ENCODE measurements around the gene PAX7.

PAX7 gene

DNA sequence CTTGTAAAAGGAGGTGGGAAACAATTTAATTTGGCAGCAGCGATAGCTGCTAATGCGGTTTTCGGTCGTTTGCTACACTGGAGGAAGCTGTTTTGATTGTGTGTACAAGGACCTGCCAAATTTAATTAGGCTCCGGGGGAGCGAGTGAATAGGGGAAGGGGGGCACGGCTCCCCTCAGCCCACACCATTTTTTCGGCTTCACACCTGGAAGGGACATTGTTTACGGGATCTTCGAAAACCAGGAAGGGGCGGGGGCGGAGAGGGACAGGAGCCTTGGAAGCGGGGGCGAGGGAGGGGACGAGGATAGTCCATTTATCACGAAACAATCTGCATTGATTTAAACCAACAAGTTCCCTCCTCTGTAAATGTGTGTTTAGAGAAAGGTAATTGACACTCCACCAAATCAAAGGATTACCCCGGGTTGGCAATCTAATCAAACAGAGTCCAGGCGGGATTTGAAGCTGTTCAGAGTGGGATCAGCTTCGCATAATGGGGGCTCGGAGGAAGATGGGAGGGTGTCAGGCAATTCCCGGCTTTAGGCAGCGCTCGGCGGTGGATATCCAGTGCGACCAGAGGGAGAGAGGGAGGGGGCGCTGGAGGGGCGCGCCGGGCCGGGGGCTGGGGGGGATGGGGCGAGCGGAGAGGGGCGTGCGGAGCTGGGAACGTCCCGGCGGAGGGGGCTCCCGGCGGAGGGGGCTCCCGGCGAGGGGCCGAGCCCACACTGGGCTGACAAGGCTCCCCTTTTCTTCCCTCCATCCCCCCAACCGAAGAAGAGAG is 9.8 kb downstream of the PAX7 start:
- no peak for DNase-seq (ENCODE audit: low read depth in 2 of 2)

DNA sequence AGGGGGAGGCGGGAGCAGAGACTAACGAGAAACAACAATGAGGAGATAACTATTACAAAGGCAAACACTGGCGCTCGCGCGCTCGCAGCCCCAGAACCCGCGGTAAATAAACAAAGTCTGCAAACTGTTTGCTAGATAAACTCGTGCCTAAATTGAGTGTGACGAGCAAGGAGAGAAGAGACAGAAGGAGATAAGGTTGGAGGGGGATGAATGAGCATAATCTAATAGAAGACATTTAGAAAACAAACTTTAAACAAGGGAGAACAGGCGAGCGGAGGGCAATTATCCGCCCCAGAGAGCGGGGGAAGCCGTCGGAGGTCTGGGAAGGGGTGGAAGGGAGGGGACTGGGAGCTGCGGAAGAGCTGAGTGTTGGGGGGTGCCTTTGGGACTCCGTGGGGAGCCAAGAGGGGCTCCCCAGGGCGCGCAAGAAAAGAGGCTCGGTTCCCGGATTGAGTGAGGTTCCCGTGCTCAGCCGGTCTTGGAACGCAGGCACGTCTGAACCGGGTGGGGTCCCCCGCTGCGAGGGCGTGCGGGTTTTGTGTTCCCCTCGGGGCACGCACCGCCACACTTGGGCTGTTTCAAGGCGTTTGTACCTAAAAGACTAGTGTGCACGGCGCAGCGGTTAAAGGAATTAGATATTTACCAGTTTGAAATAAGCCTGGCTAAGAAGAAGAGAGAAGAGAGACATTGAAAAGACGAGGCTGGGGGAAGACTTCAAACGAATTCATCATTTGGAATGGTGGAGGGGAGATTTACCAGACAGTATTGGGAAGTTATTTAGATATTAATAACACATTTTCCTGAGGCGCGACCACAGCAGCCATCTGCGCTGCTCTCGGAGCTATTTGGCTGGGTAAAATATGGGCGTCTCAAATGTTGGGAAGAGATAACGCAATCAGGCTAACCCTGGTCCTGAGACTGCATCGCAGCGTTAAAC is 10.6 kb downstream of the PAX7 start:
- no peak for DNase-seq (ENCODE audit: low read depth in 2 of 2)

DNA sequence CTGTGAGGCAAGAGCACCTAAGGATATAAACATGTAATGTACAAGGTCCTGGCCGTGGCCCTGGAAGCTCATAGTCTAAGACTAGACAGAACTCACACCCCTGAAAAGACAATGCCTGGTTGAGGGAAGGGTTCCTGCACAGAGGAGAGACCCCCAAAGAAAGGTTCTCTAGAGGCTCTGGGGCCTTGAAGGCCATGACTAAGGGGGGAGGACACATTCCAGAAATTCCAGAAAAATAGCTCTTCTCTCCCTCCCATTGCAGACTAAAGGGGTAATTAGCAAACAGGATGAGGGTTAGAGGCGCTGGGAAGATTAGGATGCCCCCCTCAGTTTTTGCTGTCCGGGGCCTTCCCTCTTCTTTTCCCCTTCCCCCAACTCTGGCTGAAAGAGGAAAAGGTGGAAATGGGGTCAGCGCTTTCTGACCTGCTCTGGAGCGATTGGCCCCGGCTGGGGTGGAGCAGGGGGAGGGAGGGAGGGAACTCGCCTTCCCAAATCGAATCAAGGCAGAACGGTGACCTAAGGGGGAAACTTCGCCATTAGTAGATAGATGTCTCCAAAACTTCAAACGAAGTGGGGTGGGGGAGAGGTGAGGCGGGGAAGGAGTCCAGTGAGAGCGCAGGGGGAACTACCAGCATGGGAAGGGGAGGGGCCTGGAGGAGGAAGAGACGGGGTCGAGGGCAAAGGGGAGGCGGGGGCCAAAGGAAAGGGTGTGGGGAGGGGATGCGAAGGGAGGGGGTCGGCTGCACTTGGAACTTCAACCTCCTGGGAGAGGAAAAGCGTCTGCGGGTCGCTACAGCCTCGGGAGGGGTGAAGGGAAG is 11.8 kb downstream of the PAX7 start:
- no peak for DNase-seq (ENCODE audit: low read depth in 2 of 2)

DNA sequence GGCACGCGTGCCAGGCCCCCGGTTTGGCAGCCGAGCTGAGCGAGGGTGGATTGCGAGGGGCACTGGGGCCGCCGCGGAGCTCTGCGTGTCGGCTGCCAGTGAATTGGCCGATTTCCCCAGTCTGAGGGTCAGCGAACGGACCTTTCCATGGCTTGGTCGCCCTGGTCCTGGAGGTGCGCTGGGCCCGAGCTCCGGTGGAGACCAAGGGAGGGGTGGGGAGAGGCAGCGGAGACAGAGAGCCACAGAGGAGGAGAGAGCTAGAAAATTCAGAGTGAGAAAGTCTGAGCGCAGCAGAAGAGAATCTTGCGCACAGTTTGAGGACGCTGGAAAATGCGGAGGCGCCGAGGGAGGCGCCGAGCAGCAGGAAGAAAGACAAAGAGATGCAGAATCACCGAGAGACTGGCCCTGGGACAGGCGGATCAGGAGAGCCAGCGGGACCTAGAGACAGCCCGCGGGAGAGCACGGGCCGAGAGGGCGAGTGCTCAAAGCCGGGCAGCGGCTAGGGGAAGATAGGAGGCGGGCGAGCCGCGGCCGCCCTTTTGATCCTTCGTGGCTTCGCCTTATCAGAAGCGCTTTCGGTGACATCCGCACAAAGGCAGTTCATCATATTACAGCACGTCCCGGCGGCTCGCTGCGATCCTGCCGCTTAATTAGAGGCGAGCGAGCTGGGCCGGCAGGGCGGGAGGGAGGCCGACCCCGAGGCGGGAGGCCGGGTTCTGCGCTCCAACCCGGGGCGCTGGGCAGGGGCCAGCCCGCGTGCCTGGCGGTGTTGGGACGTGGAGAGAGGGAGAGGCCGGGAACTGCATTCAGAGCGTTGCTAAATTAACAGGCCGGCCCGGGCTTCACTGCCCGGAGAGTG is 12.7 kb downstream of the PAX7 start:
- DNase-seq (ENCODE audit: low read depth in 2 of 2) = no peak

DNA sequence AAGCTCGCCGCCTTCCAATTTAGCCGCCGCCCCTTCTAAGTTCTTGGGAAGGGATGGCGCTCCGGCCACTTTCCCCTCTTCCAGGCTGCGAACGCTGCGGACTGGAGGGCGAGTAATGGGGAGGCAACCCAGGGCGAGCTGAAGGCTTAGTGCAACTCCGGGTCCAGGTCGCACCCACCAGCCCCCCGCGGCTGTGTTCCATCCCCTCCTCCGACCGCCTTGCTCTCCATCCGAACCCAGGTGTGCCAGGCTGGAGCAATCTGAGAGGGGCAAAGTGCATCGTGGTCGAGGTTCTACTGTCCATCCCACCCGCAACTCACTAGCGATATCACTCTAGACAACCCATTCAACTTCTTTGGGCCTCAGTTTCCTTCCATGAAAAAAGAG is 13.4 kb downstream of the PAX7 start:
- no peak for DNase-seq (ENCODE audit: low read depth in 2 of 2)

DNA sequence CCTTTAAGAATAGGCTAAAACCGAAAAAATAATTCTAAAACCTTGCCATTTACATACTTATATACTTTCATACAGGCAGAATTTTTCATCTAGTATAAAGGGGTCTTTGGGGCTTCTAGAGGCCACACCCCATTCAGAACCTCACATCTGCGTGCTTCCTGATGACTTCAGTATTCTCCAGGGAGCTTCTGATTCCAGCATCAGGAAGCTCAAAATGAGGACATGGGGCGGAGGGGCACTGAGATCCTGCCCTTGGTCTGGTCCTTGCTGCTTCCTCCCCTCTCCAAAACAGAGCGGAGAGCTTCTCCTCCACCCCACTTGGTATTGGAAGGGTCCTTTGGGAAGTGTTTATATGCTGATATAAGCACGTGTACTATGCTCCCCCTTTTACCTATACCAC is 13.8 kb downstream of the PAX7 start:
- no peak for DNase-seq (ENCODE audit: low read depth in 2 of 2)

DNA sequence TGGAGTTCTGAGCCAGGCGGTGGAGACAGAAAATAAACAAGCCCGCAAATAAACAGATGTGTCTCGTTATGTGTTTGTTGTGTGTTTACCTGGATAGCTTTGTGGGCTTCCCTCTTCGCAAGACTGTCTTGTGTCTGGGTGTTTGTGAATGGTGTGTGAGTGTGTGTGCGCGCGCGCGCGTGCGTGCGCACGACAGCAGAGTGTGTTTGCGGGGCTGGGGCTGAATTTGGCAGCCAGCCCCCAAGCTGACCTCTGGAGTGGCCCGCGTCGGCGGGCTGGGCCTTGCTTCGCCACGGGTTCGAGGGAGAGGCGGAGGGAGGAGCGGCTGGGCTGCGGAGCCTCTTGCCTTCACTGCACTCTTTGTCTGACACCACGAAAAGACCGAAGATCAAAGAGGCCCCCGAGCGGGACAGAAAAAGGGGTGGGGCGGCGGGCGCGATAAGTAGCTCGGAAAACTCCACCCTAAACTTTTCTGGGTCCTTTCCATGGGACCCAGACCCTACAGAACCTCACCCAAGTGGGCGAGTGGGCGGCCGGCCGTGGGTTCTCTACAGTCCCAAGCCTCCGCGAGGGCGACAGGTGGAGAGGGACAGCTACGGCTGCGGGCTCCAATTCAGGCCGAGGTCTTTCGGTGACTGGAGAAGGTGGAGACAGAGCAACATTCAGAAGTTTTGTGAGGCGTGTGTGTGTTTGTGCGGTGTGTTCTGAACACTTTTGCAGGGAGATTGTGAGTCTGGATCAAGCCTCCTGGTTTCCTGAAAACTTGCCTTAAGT is 14.5 kb downstream of the PAX7 start:
- no peak for DNase-seq (ENCODE audit: low read depth in 2 of 2)

DNA sequence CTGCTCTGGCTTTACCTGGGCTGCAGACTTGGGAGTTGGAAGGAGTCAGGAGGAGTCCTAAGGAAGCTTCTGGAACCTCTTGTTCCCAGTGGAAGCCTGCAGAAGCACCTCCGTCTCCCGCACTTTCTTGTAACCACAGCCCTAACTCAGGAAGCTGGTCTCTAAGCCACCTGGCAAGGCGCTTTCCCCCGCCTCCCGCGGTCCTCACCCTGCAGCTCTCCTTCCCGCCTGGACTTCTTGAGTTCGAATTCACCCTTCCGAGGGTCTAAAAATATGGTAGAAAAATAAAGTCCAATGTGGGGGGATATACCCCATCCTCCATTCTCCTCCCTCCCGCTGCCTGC is 15.1 kb downstream of the PAX7 start:
- no peak for DNase-seq (ENCODE audit: low read depth in 2 of 2)

DNA sequence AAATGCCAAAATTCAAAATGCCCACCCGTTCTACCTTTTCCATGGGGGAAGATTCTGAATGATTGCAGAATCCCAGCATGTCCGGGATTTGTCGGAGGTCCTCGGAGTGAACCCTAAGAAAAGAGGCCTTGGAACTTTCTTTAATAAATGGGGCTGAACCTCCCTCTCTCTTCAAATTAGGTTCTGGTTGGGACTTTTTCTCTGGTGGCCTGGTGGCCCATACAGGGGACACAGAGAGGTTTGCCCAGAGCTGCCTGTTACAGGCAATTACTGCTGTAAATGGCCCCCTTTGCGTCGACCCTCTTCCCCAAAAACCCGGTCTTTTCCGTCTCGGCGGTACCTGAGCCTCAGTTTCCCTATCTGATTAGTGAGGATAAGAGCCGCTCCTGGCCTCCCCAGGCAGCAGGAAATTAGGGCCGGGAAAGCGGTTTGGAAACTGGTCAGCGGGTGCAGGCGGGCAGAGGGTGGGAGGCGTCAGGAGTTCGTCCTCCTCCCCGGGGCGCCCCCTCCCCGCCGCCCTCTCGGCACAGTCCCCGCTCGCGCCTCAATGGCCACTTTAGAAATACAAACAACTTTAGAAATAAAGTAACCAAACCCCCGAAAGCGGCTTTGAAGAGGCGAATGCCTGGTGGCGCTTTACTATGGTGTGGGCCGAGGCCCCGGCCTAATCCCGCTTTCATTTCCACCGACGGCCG is 15.6 kb downstream of the PAX7 start:
- no peak for DNase-seq (ENCODE audit: low read depth in 2 of 2)

DNA sequence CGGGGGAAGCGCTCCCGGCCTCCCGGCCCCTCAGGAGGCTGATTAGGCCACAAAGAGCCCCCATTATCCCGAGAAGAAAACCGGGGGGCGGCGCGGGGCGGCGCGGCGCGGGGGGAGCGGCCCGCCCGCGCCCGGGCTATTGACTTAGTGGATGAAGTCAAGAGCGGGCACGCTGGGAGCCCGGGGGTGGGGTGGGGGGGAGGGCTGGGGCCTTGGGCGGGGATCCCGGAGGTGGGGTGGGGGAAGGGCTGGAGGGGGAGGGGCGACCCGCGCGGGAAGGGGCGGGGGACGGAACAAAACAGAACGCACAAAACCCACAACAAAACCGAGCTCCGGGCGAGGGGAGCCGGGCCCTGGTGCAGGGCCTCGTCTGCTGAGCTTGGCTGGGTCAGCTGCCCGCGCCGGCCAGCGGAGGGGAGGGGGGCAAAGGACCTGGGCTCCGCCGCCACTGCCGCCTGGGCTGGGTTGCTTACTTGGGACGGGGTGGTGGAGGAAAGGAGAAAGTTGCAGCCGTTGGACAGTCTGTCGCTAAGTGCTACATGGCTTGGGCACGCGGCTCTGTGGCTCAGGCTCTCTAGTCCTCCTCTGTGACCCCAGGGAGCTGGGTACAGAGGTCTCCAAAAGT is 16.3 kb downstream of the PAX7 start:
- DNase-seq (ENCODE audit: low read depth in 2 of 2) = no peak

DNA sequence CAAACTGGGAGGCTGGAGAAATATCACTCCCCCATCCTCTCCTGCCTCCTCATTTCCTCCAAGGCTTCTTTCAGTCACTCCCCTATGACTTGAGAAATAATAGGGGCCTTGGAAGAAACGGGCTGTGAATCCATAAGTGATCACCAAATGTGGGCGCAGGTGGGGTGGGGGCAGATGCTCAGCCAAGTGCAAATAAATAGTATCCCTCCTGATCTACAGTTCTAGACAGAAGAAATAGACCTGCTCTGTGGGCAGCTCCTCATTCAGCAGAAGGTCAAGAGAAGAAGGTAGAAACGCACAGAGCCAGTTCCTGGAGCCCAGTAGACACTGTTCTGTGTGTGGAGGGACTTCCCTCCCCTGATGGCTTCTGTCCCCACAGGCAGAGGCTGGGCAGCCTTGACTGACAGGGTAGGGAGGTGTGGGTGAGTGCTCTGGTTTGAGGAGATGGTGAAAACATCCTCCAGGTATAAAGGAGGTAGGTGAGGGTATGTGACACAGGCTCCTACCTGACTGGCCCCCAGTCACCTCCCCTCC is 17.1 kb downstream of the PAX7 start:
- DNase-seq (ENCODE audit: low read depth in 2 of 2) = no peak

DNA sequence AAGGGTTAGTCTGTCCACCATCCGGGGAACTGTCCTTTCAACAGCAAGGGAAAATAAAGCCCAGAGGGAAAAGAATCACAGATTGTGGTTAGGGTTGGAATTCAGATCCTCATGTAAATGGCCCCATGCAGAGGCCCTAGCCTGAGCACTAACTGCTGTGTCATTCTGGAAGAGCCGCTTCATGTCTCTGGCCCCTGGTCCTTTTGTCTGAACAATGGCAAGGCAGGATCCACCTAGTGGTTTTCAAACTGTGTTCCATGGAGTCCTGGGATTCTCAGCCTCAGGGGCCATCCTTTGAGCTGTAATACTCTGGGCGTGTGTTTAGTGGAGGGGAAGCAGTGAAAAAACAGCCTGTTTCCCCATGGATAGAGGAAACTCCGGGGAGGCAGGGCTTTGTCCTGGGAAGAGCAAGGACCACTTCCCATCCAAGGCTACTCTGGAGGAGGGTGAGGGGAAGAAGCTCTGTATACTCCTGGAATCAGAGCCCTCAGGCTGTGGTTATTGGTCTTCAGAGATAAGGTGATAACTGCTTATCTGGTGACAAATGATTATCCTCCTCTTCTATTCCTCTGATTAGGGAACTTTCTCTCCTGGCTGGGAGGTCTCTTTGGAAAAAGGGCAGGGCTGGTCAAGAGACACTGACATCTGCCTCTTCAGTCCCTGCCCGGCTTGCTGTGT is 19.2 kb downstream of the PAX7 start:
- no peak for DNase-seq (ENCODE audit: low read depth in 2 of 2)

DNA sequence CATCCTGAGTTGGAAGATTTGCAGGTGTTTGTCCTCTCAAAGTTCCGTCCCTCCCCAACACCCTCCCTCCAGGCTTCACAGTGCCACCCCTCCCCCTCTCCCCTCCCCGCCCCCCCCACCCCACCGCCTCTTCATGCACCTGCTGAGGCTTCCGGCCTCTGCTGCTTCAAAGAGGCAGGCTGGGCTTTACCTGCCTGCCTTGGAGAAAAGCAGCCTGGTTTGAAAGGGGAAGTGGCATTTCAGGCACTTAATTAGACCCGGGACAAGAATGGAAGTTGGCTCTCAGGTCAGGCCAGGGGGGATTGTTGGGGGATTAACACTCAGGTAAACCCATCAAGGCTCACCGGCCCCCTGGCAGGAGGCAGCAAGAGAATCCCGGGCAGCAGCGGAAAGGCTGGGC is 21.1 kb downstream of the PAX7 start:
- no peak for DNase-seq (ENCODE audit: low read depth in 2 of 2)

DNA sequence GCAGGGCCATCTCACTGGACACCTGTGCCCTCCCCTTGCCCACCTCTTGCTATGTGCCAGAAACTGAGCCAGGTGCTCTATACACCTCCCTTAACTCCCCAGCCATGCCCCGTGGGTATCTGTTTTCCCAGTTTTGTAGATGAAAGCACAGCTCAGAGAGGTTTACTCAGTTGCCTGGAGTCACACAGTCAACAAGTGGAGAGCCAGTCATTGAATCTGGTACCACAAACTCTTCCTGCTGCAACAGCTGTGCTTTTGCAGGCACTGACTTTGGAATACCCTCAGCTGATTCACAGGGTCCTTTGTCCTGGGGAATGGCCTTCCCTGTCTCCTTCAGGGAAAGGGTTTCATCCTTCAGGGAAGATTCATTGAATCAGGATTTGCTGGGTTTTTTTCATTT is 22.1 kb downstream of the PAX7 start:
- no peak for DNase-seq (ENCODE audit: low read depth in 2 of 2)

DNA sequence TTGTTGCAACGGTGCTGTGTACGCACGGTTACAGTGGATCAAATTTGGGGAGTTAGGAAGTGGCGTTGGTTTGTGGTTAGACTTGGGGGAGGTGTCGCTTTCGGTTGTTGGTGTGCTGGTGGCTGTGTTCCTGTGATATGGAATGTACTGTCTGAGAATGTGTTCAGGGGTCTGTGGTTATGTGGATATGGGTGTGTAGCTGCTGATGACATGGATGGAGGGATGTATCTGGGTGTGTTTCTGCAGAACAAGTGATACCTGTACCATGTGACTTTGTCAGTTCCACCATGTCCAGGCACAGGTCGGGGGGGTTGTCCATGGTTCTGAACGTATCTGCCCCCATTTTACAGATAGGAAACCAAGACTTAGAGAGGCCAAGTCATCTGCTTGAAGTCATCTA is 22.7 kb downstream of the PAX7 start:
- no peak for DNase-seq (ENCODE audit: low read depth in 2 of 2)

DNA sequence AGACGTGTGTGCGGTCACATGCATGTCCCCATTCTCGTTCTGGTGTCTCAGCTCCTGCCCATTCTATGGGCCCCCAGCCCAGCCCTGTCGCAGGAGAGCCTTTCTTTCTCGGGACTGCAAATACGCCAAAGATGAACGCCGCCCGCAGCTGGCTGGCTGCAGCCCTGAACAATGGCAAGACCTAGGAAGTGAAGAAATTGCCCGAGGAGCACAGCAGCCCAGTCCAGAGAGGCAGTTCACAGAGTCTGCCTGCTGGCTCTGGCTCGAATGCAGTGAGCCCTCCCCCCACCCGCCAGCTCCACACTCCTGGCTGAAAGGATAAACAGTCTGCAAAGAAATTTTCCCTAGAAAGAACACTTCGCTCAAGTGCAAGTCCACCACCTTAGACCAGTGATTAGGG is 23.3 kb downstream of the PAX7 start:
- no peak for DNase-seq (ENCODE audit: low read depth in 2 of 2)

DNA sequence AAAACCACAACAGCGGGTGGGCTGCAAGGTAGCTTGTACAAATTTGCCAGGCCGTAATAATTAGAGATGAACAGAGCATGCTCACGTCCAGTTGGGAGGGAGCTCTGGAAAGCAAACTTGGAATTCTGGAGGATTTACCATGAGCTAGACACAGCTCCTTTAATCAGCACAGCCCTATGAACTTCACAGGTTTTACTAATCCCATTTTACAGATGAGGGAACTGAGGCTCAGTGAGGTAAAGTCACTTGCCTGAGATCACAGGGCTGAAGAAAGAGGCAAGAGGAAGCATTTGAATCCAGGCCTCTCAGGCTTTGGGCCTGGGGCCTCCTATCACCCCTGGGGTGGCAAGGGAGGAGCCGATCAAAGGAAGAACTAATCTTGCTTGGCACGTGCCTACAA is 24.0 kb downstream of the PAX7 start:
- DNase-seq (ENCODE audit: low read depth in 2 of 2) = no peak

DNA sequence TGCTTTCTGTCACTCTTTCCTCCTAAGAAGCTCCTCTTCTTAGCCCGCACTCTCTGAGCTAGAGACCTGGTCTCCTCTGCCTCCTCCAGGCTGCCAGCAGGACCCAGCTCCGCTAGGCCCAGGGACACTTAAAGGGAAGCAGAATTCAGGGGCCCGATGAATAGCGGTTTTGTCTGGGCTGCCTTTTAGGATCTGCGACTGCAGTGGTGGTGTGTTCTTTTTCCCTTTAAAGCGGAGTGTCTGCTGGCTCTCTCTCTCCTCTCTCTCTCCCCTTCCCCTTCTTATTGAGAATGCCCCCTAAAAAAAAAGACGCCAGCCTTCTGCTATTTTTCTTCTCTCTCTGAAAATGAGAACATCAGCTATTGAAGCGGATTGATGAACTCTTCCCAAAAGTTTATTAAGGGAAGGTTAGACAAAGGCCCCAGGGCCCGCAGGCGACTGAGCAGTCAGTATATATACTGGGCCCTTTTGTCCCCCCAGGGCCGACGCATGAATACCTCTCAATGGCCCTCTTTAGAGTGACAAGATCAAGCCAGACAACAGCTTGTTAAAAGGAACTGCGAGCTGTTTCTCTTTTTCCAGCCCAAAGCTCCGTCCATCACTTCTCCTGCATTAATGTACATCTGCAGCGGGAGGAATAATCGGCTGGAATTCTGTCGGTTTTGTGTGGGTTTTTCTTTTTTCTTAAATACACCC is 27.0 kb downstream of the PAX7 start:
- DNase-seq (ENCODE audit: low read depth in 2 of 2) = no peak
